K562 (cell line): ENCODE measurements around the gene TMCO4. TPM values are rescaled to one million over a fixed set of nuclear protein-coding genes. Genes with fewer than 3 reads are reported as not detected.
A peak's percentile ranks its signal among the peaks of the same experiment; 100 is the strongest.

Source experiments
- CBX5 ChIP-seq: IDR thresholded peaks from 2 replicates; pipeline ENCODE4 v1.6.1; 2014; ENCODE audit warnings: low read depth, borderline replicate concordance
- GABPA ChIP-seq: fragments of 200-800 bp; sonication (Bioruptor generic); conservative IDR thresholded peaks from 2 replicates; pipeline ENCODE4 v1.6.1; 2016; ENCODE audit warnings: low read depth, missing genetic modification characterization, missing compliant biosample characterization
- HDAC2 ChIP-seq: fragments of 450-650 bp; IDR thresholded peaks from 2 replicates; pipeline ENCODE4 v1.6.1; 2016; ENCODE audit warnings: mild to moderate bottlenecking
- HEY1 ChIP-seq: fragments of 250-450 bp; sonication (Bioruptor Pico); IDR thresholded peaks from 2 replicates; pipeline ENCODE4 v1.5.0; 2020; ENCODE audit warnings: mild to moderate bottlenecking, moderate library complexity, borderline replicate concordance
- HLTF ChIP-seq: fragments of 450-650 bp; IDR thresholded peaks from 2 replicates; pipeline ENCODE4 v1.6.1; 2016
- HMG20B ChIP-seq: fragments of 250-450 bp; sonication (Bioruptor Pico); IDR thresholded peaks from 2 replicates; pipeline ENCODE4 v1.5.0; 2021; ENCODE audit warnings: mild to moderate bottlenecking
- KDM1A ChIP-seq, 2 experiments: fragments of 450-650 bp; IDR thresholded peaks; 2 replicates each; pipeline ENCODE4 v1.6.1; 2016; ENCODE audit warnings: mild to moderate bottlenecking in 2 of 2
- NR2C1 ChIP-seq, 2 experiments: fragments of 450-650 bp; IDR thresholded peaks; 2 replicates each; pipeline ENCODE4 v1.6.1; 2017; ENCODE audit warnings: mild to moderate bottlenecking in 2 of 2, antibody characterized with exemption in 1 of 2, inconsistent platforms in 1 of 2, missing compliant biosample characterization in 1 of 2, missing genetic modification characterization in 1 of 2
- POLR2AphosphoS2 ChIP-seq: IDR thresholded peaks from 2 replicates; pipeline ENCODE4 v1.6.1; 2012; ENCODE audit warnings: low read length, improper control_type of control experiment
- RBM17 ChIP-seq: fragments of 200-400 bp; formaldehyde crosslinking; IDR thresholded peaks from 2 replicates; pipeline ENCODE4 v1.6.1; 2017; ENCODE audit warnings: low read depth, mild to moderate bottlenecking, low read length, borderline replicate concordance
- RBM25 ChIP-seq: fragments of 200-400 bp; formaldehyde crosslinking; IDR thresholded peaks from 2 replicates; pipeline ENCODE4 v1.6.1; 2018; ENCODE audit warnings: low read length, low read depth, moderate library complexity; ENCODE audit not compliant: severe bottlenecking
- SMAD2 ChIP-seq: fragments of 150-350 bp; IDR thresholded peaks from 2 replicates; pipeline ENCODE4 v1.6.1; 2014; ENCODE audit warnings: low read depth, mild to moderate bottlenecking, low read length
- TCFL5 ChIP-seq: fragments of 250-450 bp; sonication (Bioruptor Pico); conservative IDR thresholded peaks from 2 replicates; pipeline ENCODE4 v1.6.1; 2021; ENCODE audit warnings: mild to moderate bottlenecking, moderate library complexity, matching md5 sums
- TEAD4 ChIP-seq, 2 experiments: sonication (generic) in 1 of 2; formaldehyde crosslinking in 1 of 2; IDR thresholded peaks; 2 replicates each; pipeline versions ENCODE4 v1.6.1 to v1.8.0; 2012 to 2022; ENCODE audit warnings: borderline replicate concordance in 1 of 2, inconsistent platforms in 1 of 2, low read length in 1 of 2, mild to moderate bottlenecking in 1 of 2, missing genetic modification reagents in 1 of 2
- TFE3 ChIP-seq: fragments of 450-650 bp; formaldehyde crosslinking; IDR thresholded peaks from 2 replicates; pipeline ENCODE4 v1.4.0; 2020; ENCODE audit warnings: mild to moderate bottlenecking, mixed read lengths
- ZNF384 ChIP-seq: IDR thresholded peaks from 2 replicates; pipeline ENCODE4 v1.6.1; 2012; ENCODE audit warnings: low read depth, low read length, improper control_type of control experiment
- ZNF592 ChIP-seq: fragments of 450-650 bp; IDR thresholded peaks from 2 replicates; pipeline ENCODE4 v1.6.1; 2017; ENCODE audit warnings: antibody characterized with exemption, mild to moderate bottlenecking
- ZNF778 ChIP-seq: fragments of 450-650 bp; formaldehyde crosslinking; IDR thresholded peaks from 2 replicates; pipeline ENCODE4 v1.4.0; 2020; ENCODE audit warnings: mild to moderate bottlenecking, moderate library complexity
- polyA plus RNA-seq, 8 experiments: library from polyadenylated mRNA; depleted of rRNA in 4 of 8; stranded (reverse) in 5 of 8; unstranded in 3 of 8; fragments of >200 nt; fragmentation: Nextera tagmentation in 2 of 8; fragmentation: Illumina TruSeq in 1 of 8; extraction: Ambion mirVana in 2 of 8; extraction: Trizol in 1 of 8; gene quantifications; 2 replicates each; pipeline versions ENCODE4 v1.2.1 to v1.2.3, GENCODE V29; 2011 to 2014; ENCODE audit warnings: inconsistent platforms in 1 of 8, missing spikeins in 1 of 8
- total RNA-seq, 7 experiments: library from RNA; depleted of rRNA in 6 of 7; stranded (reverse); fragments of >200 nt in 6 of 7; fragmentation: Illumina TruSeq in 2 of 7; extraction: Trizol in 2 of 7; gene quantifications; 2 replicates each; pipeline versions ENCODE4 v1.2.1 to v1.2.3, GENCODE V29; 2011 to 2021; ENCODE audit warnings: low replicate concordance in 1 of 7
- TF ChIP-seq, protein P1 (sequence below): sonication (generic); formaldehyde crosslinking; IDR thresholded peaks from 2 replicates; pipeline ENCODE4 v1.8.0; 2022; ENCODE audit warnings: missing genetic modification reagents, mild to moderate bottlenecking, borderline replicate concordance

TMCO4 gene
- total and polyA plus RNA-seq, 9 of the 15 experiments (the other 6 are each of a cell fraction or from before 2014, with no cell fraction given): 0.06 to 2.1 (median 1.2) TPM

GRCh38 chr1:19664453-19665185 is 135.1 kb downstream of the TMCO4 start, which contains the start of gene HTR6 (continued):
- TF ChIP-seq TCFL5 (CRISPR knock-in tag): no peak
- no peak for TF ChIP-seq NR2C1 (IDR thresholded peaks at IDR 0.05)
- TF ChIP-seq NR2C1 (tag; IDR thresholded peaks at IDR 0.05): no peak
- peak; percentile 68 to 80 for TF ChIP-seq KDM1A (IDR thresholded peaks at IDR 0.05)
- TF ChIP-seq CBX5: no peak
- no peak for TF ChIP-seq HMG20B (CRISPR knock-in tag)
- TF ChIP-seq POLR2AphosphoS2: no peak
- no peak for TF ChIP-seq ZNF384
- peak; percentile 67 for TF ChIP-seq HDAC2
- TF ChIP-seq ZNF592: no peak
- no peak for TF ChIP-seq RBM17
- TF ChIP-seq, protein P1, sequence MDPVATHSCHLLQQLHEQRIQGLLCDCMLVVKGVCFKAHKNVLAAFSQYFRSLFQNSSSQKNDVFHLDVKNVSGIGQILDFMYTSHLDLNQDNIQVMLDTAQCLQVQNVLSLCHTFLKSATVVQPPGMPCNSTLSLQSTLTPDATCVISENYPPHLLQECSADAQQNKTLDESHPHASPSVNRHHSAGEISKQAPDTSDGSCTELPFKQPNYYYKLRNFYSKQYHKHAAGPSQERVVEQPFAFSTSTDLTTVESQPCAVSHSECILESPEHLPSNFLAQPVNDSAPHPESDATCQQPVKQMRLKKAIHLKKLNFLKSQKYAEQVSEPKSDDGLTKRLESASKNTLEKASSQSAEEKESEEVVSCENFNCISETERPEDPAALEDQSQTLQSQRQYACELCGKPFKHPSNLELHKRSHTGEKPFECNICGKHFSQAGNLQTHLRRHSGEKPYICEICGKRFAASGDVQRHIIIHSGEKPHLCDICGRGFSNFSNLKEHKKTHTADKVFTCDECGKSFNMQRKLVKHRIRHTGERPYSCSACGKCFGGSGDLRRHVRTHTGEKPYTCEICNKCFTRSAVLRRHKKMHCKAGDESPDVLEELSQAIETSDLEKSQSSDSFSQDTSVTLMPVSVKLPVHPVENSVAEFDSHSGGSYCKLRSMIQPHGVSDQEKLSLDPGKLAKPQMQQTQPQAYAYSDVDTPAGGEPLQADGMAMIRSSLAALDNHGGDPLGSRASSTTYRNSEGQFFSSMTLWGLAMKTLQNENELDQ (CRISPR knock-in tag): no peak
- no peak for TF ChIP-seq SMAD2
- TF ChIP-seq RBM25: peak; percentile 93
- TF ChIP-seq HLTF: no peak
- TF ChIP-seq HEY1: no peak
- TF ChIP-seq ZNF778 (CRISPR knock-in tag): no peak
- TF ChIP-seq TEAD4 (IDR thresholded peaks at IDR 0.05; ENCODE audit: low read length): no peak
- 0 out of 2 replicates have a peak, but pooled peaks have one; percentile 12 for TF ChIP-seq TEAD4 (CRISPR knock-in tag; IDR thresholded peaks at IDR 0.05; ENCODE audit: borderline replicate concordance)
- TF ChIP-seq TFE3 (CRISPR knock-in tag): no peak
- no peak for TF ChIP-seq GABPA (tag)
